SK-N-SH (cell line): Measurements from ENCODE around the gene EVI5.

Experiments
- CTCF ChIP-seq: fragments of 200-600 bp; sonication (generic); IDR thresholded peaks from 2 replicates; pipeline ENCODE4 v1.6.1; 2017; ENCODE audit warnings: antibody characterized with exemption, mild to moderate bottlenecking, moderate library complexity
- PBX3 ChIP-seq: IDR thresholded peaks from 2 replicates; pipeline ENCODE4; 2012
- POLR2AphosphoS5 ChIP-seq: IDR thresholded peaks from 2 replicates; pipeline ENCODE4 v1.6.1; 2012; ENCODE audit warnings: low read depth, low read length
- RAD21 ChIP-seq: IDR thresholded peaks from 2 replicates; pipeline ENCODE4 v1.6.1; 2012; ENCODE audit warnings: mild to moderate bottlenecking, low read length
- RFX5 ChIP-seq: IDR thresholded peaks from 2 replicates; pipeline ENCODE4 v1.6.1; 2012; ENCODE audit warnings: mild to moderate bottlenecking, improper control_type of control experiment, low read length
- TF ChIP-seq, protein P1 (sequence below): IDR thresholded peaks from 2 replicates; pipeline ENCODE4 v1.4.0; 2012; ENCODE audit warnings: low read depth, borderline replicate concordance

GRCh38 chr1:92538413-92539061 lies 246.4 kb downstream of the EVI5 start:
- no peak for TF ChIP-seq CTCF
- no peak for TF ChIP-seq RAD21
- TF ChIP-seq PBX3 = no peak
- TF ChIP-seq, protein P1, sequence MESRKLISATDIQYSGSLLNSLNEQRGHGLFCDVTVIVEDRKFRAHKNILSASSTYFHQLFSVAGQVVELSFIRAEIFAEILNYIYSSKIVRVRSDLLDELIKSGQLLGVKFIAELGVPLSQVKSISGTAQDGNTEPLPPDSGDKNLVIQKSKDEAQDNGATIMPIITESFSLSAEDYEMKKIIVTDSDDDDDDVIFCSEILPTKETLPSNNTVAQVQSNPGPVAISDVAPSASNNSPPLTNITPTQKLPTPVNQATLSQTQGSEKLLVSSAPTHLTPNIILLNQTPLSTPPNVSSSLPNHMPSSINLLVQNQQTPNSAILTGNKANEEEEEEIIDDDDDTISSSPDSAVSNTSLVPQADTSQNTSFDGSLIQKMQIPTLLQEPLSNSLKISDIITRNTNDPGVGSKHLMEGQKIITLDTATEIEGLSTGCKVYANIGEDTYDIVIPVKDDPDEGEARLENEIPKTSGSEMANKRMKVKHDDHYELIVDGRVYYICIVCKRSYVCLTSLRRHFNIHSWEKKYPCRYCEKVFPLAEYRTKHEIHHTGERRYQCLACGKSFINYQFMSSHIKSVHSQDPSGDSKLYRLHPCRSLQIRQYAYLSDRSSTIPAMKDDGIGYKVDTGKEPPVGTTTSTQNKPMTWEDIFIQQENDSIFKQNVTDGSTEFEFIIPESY = no peak
- TF ChIP-seq RFX5 = no peak
- no peak for TF ChIP-seq POLR2AphosphoS5
